Left kidney (tissue), 8 donors: ENCODE measurements around the gene MAP7D3. TPM values are rescaled to one million over a fixed set of nuclear protein-coding genes. Genes with fewer than 3 reads are reported as not detected.
"Not testable (repeated sequence)": the region's sequence is repeated elsewhere in the genome, so short reads cannot be mapped to it uniquely, and the experiment has no call there.

Experiments used
- DNase-seq: peaks from one replicate; pipeline ENCODE4 v3.0.0-alpha.2; 2013
- long read RNA-seq, 8 donors: transcript quantifications; one replicate each; lab custom pipeline, GENCODE V29; 2026
- polyA plus RNA-seq: library from polyadenylated mRNA; unstranded; fragments of 120-200 nt; gene quantifications from one replicate; pipeline ENCODE4 v1.2.1, GENCODE V29; 2013; ENCODE audit not compliant: insufficient read length

The MAP7D3 gene, protein sequence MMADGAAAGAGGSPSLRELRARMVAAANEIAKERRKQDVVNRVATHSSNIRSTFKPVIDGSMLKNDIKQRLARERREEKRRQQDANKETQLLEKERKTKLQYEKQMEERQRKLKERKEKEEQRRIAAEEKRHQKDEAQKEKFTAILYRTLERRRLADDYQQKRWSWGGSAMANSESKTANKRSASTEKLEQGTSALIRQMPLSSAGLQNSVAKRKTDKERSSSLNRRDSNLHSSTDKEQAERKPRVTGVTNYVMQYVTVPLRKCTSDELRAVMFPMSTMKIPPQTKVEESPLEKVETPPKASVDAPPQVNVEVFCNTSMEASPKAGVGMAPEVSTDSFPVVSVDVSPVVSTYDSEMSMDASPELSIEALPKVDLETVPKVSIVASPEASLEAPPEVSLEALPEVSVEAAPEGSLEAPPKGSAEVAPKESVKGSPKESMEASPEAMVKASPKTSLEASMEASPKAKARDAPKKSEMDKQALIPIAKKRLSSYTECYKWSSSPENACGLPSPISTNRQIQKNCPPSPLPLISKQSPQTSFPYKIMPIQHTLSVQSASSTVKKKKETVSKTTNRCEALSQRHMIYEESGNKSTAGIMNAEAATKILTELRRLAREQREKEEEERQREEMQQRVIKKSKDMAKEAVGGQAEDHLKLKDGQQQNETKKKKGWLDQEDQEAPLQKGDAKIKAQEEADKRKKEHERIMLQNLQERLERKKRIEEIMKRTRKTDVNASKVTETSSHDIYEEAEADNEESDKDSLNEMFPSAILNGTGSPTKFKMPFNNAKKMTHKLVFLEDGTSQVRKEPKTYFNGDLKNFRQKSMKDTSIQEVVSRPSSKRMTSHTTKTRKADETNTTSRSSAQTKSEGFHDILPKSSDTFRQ
- polyA plus RNA-seq, result 19.3 TPM
- long read RNA-seq, donor 1, result 0 reads
- long read RNA-seq, donor 2, result 0 reads
- long read RNA-seq, donor 3, result 0 reads
- long read RNA-seq, donor 4, result 0 reads
- long read RNA-seq, donor 5, result 0 reads
- long read RNA-seq, donor 6, result 0 reads
- long read RNA-seq, donor 7, result 0 reads
- long read RNA-seq, donor 8, result 0 reads

DNA sequence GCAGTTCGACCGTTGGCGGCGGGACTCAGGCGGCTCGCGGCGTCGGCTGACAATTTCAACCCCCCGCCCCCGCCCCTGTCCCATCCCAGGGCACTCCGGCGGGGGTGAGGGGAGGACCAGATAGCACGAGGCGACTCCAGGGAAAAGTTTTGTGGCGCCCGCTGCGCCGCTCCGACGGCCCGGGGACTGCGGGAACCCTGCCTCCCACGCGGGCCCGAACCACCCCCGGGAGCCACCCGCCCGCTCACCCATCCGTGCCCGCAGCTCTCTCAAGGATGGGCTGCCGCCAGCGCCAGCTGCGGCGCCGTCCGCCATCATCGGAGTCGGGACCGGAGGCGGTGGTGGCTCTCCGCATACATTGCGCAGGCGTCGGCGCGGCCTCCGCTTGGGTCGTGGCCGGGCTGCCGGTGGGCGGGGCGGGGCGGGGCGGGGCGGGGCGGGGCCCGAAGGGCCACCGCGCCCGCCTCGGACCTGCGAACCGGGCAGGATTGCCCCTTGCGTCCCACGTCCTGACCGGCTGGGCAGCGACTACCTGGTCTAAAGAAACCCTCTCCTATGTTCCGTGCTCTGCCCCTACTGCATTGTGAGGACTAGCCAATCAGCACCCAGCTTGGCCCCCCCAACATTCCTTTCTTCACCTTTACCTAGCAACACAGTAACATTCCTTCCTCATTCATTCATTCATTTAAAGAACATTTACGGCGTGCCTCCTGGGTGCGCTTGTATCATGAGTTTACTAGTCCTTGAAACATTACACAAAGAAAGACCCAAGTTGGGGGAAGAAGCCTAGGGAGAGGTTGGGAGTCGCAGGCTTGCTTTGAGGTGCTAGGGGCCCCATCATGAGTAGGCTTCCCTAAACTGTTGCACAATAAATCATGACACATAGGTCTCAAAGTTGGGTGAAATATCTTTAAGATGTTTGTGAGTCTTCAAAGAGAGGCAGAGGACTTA is at the start of gene MAP7D3:
MAP7D3 (minus strand) TSS at position 360 of the 951 bp plus-strand sequence; CDS start at position 318, 42 bp downstream.
- peak; percentile 34 for DNase-seq

DNA sequence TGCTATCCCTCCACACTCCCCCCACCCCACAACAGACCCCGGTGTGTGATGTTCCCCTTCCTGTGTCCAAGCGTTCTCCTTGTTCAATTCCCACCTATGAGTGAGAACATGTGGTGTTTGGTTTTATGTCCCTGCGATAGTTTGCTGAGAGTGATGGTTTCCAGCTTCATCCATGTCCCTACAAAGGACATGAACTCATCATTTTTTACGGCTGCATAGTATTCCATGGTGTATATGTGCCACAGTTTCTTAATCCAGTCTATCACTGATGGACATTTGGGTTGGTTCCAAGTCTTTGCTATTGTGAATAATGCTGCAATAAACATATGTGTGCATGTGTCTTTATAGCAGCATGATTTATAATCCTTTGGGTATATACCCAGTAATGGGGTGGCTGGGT is 49.5 kb upstream of the MAP7D3 start, which contains the start of gene ADGRG4:
ADGRG4 (plus strand) TSS at position 243 of the 400 bp plus-strand sequence. CDS start 7,815 bp downstream, outside the sequence.
- DNase-seq, result not testable (repeated sequence)

DNA sequence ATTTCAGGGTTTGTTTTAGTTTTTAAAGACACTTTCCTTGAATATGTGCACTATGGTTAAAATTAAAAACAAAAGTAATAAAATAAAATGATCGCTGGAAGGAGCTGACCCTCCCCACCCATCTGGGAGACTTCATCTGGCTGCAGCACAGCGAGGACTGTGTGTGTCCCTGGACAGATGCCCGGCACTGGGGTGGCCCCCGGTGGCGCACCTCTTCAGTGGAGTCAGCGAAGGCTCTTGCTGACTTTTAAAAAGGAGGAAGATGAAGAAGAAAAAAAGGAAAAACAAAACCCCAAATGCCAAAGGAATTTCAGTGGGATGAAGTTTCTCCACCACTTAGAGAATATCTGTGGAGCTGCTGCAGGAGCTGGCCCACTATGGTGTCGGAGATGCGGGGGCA is 44.2 kb upstream of the MAP7D3 start:
- DNase-seq, result no peak

DNA sequence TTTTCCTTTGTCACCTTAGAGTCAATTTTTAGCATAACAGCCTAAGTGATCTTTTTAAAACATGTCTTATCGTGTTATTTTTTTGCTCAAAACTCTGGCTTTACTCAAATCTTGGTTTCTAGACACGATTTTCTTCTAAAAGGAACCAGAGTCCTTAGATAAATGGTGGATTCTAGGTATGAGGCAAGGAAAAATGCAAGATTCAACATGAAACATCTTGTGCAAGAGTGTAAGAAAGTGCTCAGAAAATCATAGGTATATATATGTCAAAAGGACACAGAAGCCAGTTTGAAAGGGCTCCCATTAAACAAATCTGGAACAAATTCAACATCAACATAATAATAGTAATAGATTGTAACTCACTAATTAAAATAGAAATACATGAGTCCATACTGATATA is 41.5 kb upstream of the MAP7D3 start:
- DNase-seq, result no peak

DNA sequence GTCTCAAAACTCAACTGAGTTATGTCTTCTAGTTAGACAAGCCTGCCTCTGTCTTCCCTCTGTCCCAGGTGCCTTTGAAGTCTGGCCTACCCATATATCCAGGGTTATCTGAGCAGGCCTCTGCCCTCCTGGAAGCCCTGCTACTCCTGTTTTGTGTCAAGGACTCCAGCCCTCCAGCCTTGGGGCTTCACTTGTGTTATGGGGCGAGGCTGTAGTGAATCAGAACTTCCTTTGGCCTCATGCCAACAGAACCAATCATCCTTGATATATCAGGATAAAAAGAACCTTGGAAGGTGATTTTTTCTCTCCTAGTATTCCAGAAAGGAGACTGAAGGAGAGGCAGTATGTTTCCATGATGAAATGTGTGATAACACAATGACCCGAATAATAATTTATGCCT is 40.6 kb upstream of the MAP7D3 start:
- DNase-seq, result no peak

DNA sequence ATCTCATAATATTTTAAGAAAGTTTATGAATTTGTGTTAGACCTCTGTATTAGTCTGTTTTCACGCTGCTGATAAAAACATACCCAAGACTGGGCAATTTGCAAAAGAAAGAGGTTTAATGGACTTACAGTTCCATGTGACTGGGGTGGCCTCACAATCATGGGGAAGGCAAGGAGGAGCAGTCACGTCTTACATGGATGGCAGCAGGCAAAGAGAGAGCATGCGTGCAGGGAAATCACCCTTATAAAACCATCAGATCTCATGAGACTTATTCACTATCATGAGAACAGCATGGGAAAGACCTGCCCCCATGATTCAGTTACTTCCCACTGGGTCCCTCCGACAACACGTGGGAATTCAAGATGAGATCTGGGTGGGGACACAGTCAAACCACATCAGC is 35.2 kb upstream of the MAP7D3 start:
- not testable (repeated sequence) for DNase-seq

DNA sequence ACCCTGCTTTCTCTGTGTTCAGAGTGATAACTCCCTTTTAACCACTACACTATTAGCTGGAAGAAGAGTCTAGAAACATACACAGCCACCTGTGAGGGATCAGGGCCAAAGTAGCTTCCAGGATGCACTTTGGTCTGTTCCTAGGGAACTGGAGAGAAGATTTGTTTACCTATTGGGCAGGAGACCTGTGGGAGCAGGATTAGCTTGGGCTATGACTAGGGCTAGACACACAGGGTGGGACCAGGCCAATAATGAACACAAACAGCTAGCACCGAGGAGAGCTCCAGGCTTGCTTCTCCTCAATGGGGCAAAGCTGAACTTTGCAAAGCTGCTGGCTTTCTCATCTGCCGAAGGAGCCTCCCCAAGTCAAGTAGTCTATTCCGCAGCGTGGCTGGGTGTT is 24.4 kb upstream of the MAP7D3 start:
- DNase-seq, result no peak

DNA sequence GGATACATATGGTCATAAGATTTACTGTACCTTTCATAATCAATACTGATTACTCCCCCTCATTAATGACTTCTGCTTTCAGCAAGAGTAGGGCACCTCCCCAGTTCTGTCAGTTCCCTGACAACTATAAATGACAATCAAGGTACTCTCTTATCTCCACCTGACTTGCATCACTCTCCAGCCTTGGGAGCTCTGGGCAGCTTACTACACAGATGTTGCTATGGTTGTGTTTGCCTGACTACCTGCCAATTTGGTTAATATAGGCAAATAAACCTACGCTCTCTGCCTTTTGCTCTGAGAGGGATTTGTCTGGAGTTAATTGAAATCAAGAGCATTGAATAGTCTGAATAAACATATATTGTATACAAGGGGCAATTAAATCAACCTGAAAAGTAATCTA is 22.8 kb upstream of the MAP7D3 start:
- DNase-seq, result no peak

DNA sequence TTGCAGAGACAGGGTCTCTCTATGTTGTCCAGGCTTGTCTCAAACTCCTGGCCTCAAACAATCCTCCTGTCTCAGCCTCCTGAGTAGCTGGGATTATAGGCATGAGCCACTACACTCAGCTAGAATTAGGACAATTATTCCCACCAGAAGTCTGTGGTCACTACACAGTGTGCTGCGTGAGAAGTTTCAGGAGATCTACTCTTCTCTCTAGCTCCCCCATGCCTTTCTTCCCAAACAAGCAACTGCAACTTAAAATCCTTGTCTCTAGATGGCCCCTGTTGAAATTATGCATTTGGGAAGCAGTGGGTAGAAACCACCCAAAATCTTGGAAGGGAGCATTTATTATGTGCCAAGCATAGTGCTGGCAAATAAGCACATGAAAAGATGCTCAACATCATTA is 21.1 kb upstream of the MAP7D3 start:
- no peak for DNase-seq

DNA sequence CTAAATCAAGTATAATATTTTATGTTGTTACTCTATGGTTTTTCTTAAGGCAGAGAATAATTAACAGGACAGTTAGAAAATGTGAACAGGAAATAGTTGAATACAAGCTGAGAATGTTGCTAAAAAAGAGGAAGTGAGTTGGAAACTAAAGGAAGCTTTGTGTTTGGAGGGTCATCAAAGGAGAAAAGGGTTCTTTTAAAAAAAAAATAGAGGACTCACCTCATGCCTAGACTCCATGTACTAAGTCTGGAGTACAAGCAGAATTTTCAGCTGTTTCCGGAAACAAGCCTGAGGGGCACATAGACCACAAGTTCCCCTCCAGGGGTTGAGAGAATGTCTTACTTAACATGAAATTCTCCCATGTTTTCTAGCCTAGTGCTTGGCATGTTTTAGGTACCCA is 20.1 kb upstream of the MAP7D3 start:
- DNase-seq, result no peak

DNA sequence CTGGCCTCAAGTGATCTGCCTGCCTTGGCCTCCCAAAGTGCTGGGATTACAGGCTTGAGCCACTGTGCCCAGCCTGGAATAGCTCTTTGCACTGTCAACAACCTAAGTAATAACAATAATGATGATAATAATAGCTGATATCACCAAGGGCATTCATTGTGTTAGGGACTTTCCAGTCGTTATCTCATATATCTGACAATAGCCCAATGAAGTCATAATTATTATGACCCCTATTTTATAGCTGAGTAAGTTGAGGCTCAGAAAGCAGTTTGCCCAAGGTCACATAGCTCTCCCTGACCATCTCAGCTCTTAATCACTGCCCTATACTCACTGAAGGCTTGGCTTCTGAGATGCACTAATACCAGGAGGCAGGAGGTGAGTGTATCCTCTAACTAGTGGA is 18.7 kb upstream of the MAP7D3 start:
- DNase-seq, result no peak

DNA sequence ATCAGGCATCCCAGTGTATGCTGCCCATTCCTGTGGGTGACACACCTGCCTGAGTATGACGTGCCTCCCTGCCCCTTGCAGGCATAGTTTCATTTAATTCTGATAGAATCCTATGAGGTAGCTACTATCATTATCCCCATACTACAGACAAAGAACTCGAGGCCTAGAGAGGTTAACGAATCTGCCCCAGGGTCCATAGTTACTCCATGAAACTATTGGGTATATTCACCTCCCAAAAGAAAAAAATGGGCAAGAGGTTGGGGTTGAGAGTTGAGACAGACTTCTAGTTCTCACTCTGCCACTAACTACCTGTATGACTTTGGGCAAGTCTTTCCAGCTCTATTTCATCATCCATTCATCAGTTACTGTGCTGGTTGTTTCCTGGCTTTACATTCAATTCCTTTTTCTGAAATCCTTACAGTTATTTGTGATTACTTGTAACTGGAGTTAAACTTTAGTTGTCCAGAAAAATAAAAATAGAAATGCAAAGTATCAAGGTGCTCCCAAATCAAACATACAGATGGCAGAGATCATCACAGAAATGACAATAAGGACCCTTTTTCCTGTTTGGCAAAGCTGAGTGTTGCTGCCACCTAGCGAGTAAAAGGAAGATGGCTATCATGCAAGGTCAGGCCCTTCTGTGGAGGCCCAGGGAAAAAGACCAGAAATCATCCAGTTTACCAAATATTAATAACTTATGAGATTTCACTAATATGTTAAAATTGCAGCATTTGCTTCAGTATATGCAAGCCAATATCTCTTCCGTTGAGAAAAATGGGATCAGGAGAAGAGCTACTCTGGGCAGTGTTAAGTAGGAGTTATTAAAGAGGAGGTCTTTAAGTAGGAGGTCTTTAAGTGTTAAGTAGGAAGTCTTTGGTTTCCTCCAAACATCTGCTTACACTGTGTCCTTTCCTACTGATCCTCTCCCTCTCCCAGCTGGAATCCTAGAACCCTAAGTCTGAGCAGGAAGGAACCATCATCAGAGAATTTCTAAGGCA is 17.1 kb upstream of the MAP7D3 start:
- no peak for DNase-seq

DNA sequence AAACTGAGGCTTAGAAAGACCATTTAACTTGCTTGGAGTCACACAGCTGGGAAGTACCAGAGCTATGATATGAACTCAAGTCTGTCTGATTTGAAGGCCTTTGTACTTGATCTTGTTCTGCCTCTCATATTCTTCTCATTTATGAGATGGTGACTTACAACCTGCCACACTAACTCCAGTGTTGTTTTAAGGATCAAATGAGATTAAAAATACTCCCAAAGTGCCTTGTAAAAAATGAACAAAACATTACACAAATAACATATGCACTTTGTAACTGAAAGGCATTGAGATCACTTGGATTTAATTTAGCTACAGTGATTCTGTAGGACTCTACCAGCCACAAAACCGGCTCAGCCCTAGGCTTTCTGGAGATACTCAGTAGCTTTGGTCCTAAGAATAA is 15.6 kb upstream of the MAP7D3 start:
- no peak for DNase-seq

DNA sequence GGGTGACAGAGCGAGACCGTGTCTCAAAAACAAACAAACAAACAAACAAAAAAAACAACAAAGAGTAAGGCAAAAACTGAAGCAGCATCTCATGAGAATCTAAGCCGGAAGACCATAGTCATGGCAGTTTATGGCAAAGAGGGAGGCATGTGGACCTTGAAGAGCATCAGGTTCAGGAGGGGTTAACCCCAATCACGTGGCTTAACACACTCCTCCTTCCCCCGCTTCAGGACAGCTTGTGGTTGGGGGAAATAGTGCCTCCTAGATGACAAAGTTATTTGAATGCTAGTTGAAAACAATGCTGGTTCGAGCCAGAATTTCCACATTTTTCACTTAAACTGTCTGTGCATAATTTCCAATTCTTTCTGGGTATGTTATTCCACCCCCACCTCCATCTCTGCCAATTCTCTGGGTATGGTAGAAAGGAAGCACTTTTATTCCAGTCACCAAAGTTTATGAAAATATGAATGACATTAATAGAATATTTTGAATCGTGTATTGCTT is 11.7 kb upstream of the MAP7D3 start:
- DNase-seq, result no peak

DNA sequence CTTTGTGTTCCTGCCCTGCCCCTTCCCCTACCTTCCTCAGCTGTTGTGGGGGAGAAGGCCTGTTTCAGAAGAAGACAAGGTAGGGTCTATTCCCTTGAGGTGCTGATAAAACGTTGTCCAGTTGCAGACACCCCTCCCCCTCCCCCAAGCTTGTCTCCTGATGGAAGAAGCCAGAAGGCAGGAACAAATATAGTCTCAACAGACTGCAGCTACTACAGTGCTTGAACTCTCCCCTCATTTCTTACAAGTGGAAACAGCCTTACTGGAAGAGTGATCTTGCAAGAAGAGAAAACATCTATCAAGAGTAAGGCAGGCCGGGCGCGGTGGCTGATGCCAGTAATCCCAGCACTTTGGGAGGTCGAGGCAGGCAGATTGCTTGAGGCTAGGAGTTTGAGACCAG is 11.0 kb upstream of the MAP7D3 start:
- DNase-seq, result no peak

DNA sequence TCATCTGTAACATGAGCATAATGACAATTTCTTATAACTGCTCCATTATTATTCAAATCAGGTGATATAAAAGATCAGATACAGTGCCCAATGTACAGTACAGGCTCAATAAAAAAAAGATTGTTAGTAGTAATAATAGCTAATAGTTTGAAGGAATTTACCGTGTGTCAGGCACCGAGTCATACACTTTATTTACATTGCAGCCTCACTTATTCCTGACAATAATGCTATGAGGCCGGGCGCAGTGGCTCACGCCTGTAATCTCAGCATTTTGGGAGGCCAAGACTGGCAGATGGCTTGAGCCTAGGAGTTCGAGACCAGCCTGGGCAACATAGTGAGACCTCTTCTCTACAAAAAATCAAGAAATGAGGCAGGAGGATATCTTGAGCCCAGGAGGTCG is 10.1 kb upstream of the MAP7D3 start:
- no peak for DNase-seq

DNA sequence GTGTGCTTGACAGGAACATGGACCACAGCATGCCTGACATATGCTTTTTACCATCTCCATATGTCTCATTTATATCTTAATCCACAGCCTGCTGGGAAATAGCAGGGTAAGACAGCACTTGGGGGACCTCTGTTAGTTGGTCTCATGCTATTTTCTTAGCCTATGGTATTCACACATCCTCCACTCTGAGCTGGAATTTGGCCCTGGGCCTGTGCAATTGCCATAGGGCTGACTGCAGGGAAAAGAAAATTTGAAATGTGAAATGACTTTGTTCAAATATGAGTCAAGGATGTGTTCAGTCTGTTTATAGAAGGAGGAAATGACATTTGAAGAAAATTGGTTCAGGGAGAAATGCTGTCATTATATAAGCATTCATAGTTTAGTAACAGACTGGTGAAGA is 9.6 kb upstream of the MAP7D3 start:
- DNase-seq, result no peak

DNA sequence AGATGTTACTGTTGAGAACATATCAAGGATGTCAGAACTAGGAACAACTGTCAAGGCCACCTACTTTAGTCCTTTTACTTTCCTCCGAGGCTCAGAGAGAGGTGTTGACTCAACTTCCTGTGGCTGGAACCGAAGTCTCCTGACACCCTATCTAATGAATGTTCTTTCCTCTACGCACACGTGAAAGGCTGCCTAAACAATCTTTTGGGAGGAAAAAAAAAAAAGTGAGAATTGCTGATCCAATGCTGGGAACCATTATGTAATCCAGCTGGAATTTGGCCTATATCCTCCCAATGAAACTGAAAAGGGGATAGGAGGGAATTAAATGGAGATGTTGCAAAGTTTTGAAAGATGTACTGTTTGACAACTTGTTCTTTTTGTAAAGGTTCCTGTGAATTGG is 8.3 kb upstream of the MAP7D3 start:
- DNase-seq, result no peak

DNA sequence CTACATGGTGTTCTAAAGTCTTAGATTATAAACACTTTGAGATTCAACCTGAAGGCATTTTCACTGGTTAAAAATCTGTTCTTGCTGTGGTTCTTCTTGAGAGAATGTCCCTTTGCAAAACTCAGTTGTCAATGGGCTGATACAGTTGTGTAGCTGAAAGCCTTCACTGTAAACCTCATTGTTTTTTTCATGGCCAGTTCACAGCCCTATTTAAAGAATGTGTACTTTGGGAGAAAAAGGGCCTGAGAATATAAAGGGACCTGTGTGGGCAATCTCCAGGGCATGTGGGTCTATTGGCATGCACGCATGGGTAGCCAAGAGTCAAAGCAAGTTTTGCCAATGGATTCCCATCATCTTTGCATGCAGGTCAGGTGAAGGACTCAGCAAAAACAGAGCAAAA is 7.8 kb upstream of the MAP7D3 start:
- no peak for DNase-seq

DNA sequence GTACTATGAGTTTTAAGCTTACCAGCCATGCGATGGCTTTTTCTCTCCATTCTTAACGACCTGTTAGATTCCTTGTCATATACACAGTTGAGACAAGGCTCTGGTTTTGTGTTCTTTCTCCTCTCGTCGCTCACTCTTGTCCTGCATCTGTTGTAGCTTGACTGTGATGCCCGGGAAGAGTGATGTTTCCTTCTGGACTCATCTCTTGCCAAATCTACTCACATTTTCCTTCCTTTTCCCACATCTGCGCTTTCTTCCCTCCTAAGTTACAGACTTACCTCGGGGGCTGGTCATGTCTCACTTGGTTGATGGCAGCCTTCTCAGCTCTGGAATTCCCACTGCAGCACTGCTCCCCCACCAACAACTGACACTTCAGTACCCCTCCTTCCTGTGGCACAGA is 4.8 kb upstream of the MAP7D3 start:
- DNase-seq, result no peak
